Keratinocyte (primary cell): ENCODE data around the gene PNMA6F. TPM values are rescaled to one million over a fixed set of nuclear protein-coding genes. Genes with fewer than 3 reads are reported as not detected.

Experiments used
- DNase-seq: peaks from one replicate; pipeline ENCODE4 v3.0.0-alpha.2; 2011; ENCODE audit warnings: low read depth, missing footprints, low spot score
- FAIRE-seq: peaks from 2 replicates; lab custom pipeline; 2011; peaks lifted over from hg19 to GRCh38; lab: Jason Lieb, UNC
- H2AFZ ChIP-seq: 2 replicates; pipeline ENCODE4 v1.6.0; 2012; ENCODE audit warnings: low read length, control low read depth, inconsistent platforms; ENCODE audit not compliant: control insufficient read depth
- H3K27ac ChIP-seq: 2 replicates; pipeline ENCODE4 v1.5.1; 2011; ENCODE audit warnings: low read length; ENCODE audit not compliant: control insufficient read depth, insufficient read depth
- H3K27me3 ChIP-seq: 3 replicates; pipeline ENCODE4 v1.6.0; 2011; ENCODE audit warnings: low read length; ENCODE audit not compliant: control insufficient read depth, insufficient read depth; ENCODE audit errors: extremely low read depth
- H3K36me3 ChIP-seq, 2 experiments: 2 replicates in 1 of 2; 3 replicates in 1 of 2; pipeline ENCODE4 v1.5.1; 2011; ENCODE audit warnings: low read length in 2 of 2, mild to moderate bottlenecking in 1 of 2; ENCODE audit not compliant: control insufficient read depth in 2 of 2, insufficient read depth in 2 of 2; ENCODE audit errors: extremely low read depth in 1 of 2
- H3K4me1 ChIP-seq: 3 replicates; pipeline ENCODE4 v1.5.1; 2011; ENCODE audit warnings: low read length; ENCODE audit not compliant: control insufficient read depth, insufficient read depth; ENCODE audit errors: extremely low read depth
- H3K4me2 ChIP-seq: 3 replicates; pipeline ENCODE4 v1.6.0; 2011; ENCODE audit warnings: low read depth, low read length; ENCODE audit not compliant: control insufficient read depth, insufficient read depth; ENCODE audit errors: extremely low read depth
- H3K4me3 ChIP-seq, 3 experiments: fragments of 200-600 bp in 1 of 3; sonication (generic) in 1 of 3; 2 replicates in 2 of 3; 3 replicates in 1 of 3; pipeline ENCODE4 v1.5.1; 2011 to 2016; ENCODE audit warnings: low read length in 3 of 3, mild to moderate bottlenecking in 3 of 3, control low read depth in 2 of 3, inconsistent platforms in 1 of 3, low read depth in 1 of 3, mixed read lengths in 1 of 3, mixed run types in 1 of 3, moderate library complexity in 1 of 3; ENCODE audit not compliant: control insufficient read depth in 2 of 3, insufficient read depth in 2 of 3; ENCODE audit errors: extremely low read depth in 1 of 3
- H3K79me2 ChIP-seq: 2 replicates; pipeline ENCODE4 v1.6.0; 2012; ENCODE audit warnings: low read length; ENCODE audit not compliant: control insufficient read depth, insufficient read depth
- H3K9ac ChIP-seq: 3 replicates; pipeline ENCODE4 v1.6.0; 2011; ENCODE audit warnings: low read length; ENCODE audit not compliant: control insufficient read depth, insufficient read depth; ENCODE audit errors: extremely low read depth
- H3K9me1 ChIP-seq: 3 replicates; pipeline ENCODE4 v1.6.0; 2011; ENCODE audit warnings: low read length; ENCODE audit not compliant: control insufficient read depth, insufficient read depth; ENCODE audit errors: extremely low read depth
- H3K9me3 ChIP-seq: 2 replicates; pipeline ENCODE4 v1.5.1; 2012; ENCODE audit warnings: low read depth, low read length; ENCODE audit not compliant: control insufficient read depth
- H4K20me1 ChIP-seq: 3 replicates; pipeline ENCODE4 v1.6.0; 2011; ENCODE audit warnings: low read length; ENCODE audit not compliant: control insufficient read depth, insufficient read depth; ENCODE audit errors: extremely low read depth
- CTCF ChIP-seq, 3 experiments: IDR thresholded peaks in 1 of 3; conservative IDR thresholded peaks in 1 of 3; optimal IDR thresholded peaks in 1 of 3; 2 replicates in 2 of 3; 3 replicates in 1 of 3; pipeline versions ENCODE3 to v1.5.1; 2011; ENCODE audit warnings: low read length in 3 of 3, mild to moderate bottlenecking in 3 of 3, moderate library complexity in 2 of 3, control low read depth in 1 of 3, inconsistent platforms in 1 of 3; ENCODE audit not compliant: insufficient read depth in 2 of 3; ENCODE audit errors: extremely low read depth in 1 of 3
- EZH2 ChIP-seq: IDR thresholded peaks from one replicate; pipeline ENCODE4 v1.6.1; 2012; ENCODE audit warnings: inconsistent platforms, mild to moderate bottlenecking, low read length, moderate library complexity
- dilution Hi-C: fragments of 300-500 bp; cut with MboI; formaldehyde crosslinking; loops from one replicate; pipeline ENCODE4 v1.7.0; 2020; ENCODE audit warnings: low sequenced_read_pairs; ENCODE audit not compliant: extremely low pct_ligation_motif_present
- polyA plus RNA-seq, 5 experiments: library from polyadenylated mRNA; depleted of rRNA in 3 of 5; stranded (reverse) in 3 of 5; stranded (forward) in 1 of 5; unstranded in 1 of 5; fragments of >200 nt; gene quantifications; 1 replicate in 1 of 5; 2 replicates in 3 of 5; 3 replicates in 1 of 5; pipeline versions ENCODE4 v1.2.1 to v1.2.3, GENCODE V29; 2011 to 2012; ENCODE audit warnings: missing spikeins in 2 of 5, low read depth in 1 of 5, low replicate concordance in 1 of 5

Gene PNMA6F
- polyA plus RNA-seq, 1 donor (not counting 4 experiments of a cell fraction or from before 2014, with no cell fraction given): not detected

GRCh38 chrX:153303276-153304262, 18.0 kb downstream of the PNMA6F start:
- no peak overlapping the region for H3K4me2 ChIP-seq
- H2AFZ ChIP-seq: no peak overlapping the region
- H4K20me1 ChIP-seq: no peaks in the 10 kb centered on the region
- no peak overlapping the region for H3K27ac ChIP-seq
- H3K79me2 ChIP-seq: no peaks in the 10 kb centered on the region
- H3K9me1 ChIP-seq: no peaks in the 10 kb centered on the region
- DNase-seq (no peak), FAIRE-seq (no peak)
- H3K27me3 ChIP-seq: peaks cover 3% of the 10 kb centered on the region
- dilution Hi-C loops: no loop called here
- no peak for TF ChIP-seq EZH2
- no peak for TF ChIP-seq CTCF (optimal IDR thresholded peaks at IDR 0.05 in 1 of 3, IDR thresholded peaks at IDR 0.05 in 1 of 3, conservative IDR thresholded peaks at IDR 0.05 in 1 of 3; ENCODE audit: extremely low read depth in 1 of 3, insufficient read depth in 2 of 3, low read length in 3 of 3)
- H3K9me3 ChIP-seq: no peaks in the 10 kb centered on the region
- H3K4me3 ChIP-seq: no peak overlapping the region
- H3K36me3 ChIP-seq: no peaks in the 10 kb centered on the region
- H3K9ac ChIP-seq: no peak overlapping the region
- no peaks in the 10 kb centered on the region for H3K4me1 ChIP-seq

GRCh38 chrX:153302796-153303195, 18.8 kb downstream of the PNMA6F start:
- TF ChIP-seq EZH2: no peak
- Histone ChIP-seq H3K4me2 (no peak overlapping the region), H3K9ac (no peak overlapping the region), H3K27ac (no peak overlapping the region), H3K36me3 (no peaks in the 10 kb centered on the region), H3K9me3 (no peaks in the 10 kb centered on the region), H3K79me2 (no peaks in the 10 kb centered on the region), H2AFZ (no peak overlapping the region), H3K9me1 (no peaks in the 10 kb centered on the region), H3K4me3 (no peak overlapping the region), H4K20me1 (no peaks in the 10 kb centered on the region), H3K27me3 (peaks cover 3% of the 10 kb centered on the region), H3K4me1 (no peaks in the 10 kb centered on the region)
- dilution Hi-C loops: no loop called here
- no peak for FAIRE-seq
- no peak for DNase-seq
